Measurements from ENCODE around the gene RSPH6A.

GRCh38 chr19:45834970-45835369 is 19.9 kb upstream of the RSPH6A start:
- TF ChIP-seq, protein P1, sequence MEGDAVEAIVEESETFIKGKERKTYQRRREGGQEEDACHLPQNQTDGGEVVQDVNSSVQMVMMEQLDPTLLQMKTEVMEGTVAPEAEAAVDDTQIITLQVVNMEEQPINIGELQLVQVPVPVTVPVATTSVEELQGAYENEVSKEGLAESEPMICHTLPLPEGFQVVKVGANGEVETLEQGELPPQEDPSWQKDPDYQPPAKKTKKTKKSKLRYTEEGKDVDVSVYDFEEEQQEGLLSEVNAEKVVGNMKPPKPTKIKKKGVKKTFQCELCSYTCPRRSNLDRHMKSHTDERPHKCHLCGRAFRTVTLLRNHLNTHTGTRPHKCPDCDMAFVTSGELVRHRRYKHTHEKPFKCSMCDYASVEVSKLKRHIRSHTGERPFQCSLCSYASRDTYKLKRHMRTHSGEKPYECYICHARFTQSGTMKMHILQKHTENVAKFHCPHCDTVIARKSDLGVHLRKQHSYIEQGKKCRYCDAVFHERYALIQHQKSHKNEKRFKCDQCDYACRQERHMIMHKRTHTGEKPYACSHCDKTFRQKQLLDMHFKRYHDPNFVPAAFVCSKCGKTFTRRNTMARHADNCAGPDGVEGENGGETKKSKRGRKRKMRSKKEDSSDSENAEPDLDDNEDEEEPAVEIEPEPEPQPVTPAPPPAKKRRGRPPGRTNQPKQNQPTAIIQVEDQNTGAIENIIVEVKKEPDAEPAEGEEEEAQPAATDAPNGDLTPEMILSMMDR (tag by site-specific recombination; IDR thresholded peaks at IDR 0.05), result no peak
- no peak for TF ChIP-seq ZNF274 (IDR thresholded peaks at IDR 0.05; ENCODE audit: low read length)
- TF ChIP-seq ZNF274 (tag by site-specific recombination; IDR thresholded peaks at IDR 0.05; ENCODE audit: borderline replicate concordance), result no peak
- TF ChIP-seq ZNF114 (tag by site-specific recombination; IDR thresholded peaks at IDR 0.05), result no peak
- no peak for TF ChIP-seq ZNF133 (tag by site-specific recombination; IDR thresholded peaks at IDR 0.05)
- TF ChIP-seq HOXA7 (CRISPR knock-in tag; IDR thresholded peaks at IDR 0.05; ENCODE audit: borderline replicate concordance), result no peak

Data from HEK293 (cell line).